GM18870 (cell line): ENCODE measurements around the gene TLK1.
"Not testable (repeated sequence)": the region's sequence is repeated elsewhere in the genome, so short reads cannot be mapped to it uniquely, and the experiment has no call there.

ENCODE experiments used
- ATAC-seq: cut with Tn5 transposase; IDR thresholded peaks from one replicate; pipeline ENCODE4 v1.9.1; 2021; ENCODE audit warnings: moderate library complexity; ENCODE audit not compliant: unreplicated experiment

Gene TLK1

GRCh38 chr2:171086352-171087290 is 74.1 kb downstream of the TLK1 start:
- ATAC-seq = no peak

GRCh38 chr2:171084128-171084527 is 76.6 kb downstream of the TLK1 start:
- no peak for ATAC-seq

GRCh38 chr2:171083451-171083850 is 77.2 kb downstream of the TLK1 start:
- no peak for ATAC-seq

- ATAC-seq = no peak
Measured at GRCh38 chr2:171081649-171082111, 79.0 kb downstream of the TLK1 start.

GRCh38 chr2:171080607-171081006 is 80.1 kb downstream of the TLK1 start:
- ATAC-seq = no peak

GRCh38 chr2:171076422-171076821 is 84.3 kb downstream of the TLK1 start:
- ATAC-seq = not testable (repeated sequence)

GRCh38 chr2:171072164-171072563 is 88.5 kb downstream of the TLK1 start:
- no peak for ATAC-seq

- ATAC-seq = no peak
Measured at GRCh38 chr2:171069286-171069956, 91.3 kb downstream of the TLK1 start.

- no peak for ATAC-seq
Measured at GRCh38 chr2:171066110-171066509, 94.6 kb downstream of the TLK1 start.

- no peak for ATAC-seq
Measured at GRCh38 chr2:171057575-171057974, 103.1 kb downstream of the TLK1 start.

- no peak for ATAC-seq
Measured at GRCh38 chr2:171056307-171056706, 104.4 kb downstream of the TLK1 start.

- no peak for ATAC-seq
Measured at GRCh38 chr2:171049691-171050090, 111.0 kb downstream of the TLK1 start.

- ATAC-seq = no peak
Measured at GRCh38 chr2:171046048-171046560, 114.6 kb downstream of the TLK1 start.

- ATAC-seq = no peak
Measured at GRCh38 chr2:171044416-171044815, 116.3 kb downstream of the TLK1 start.

GRCh38 chr2:171042253-171042969 is 118.3 kb downstream of the TLK1 start:
- ATAC-seq = no peak

GRCh38 chr2:171036532-171036931 is 124.2 kb downstream of the TLK1 start:
- no peak for ATAC-seq

- no peak for ATAC-seq
Measured at GRCh38 chr2:171034315-171034714, 126.4 kb downstream of the TLK1 start.

GRCh38 chr2:171025214-171025613 is 135.5 kb downstream of the TLK1 start:
- ATAC-seq = no peak

- no peak for ATAC-seq
Measured at GRCh38 chr2:171018522-171018921, 142.2 kb downstream of the TLK1 start.

- no peak for ATAC-seq
Measured at GRCh38 chr2:171016125-171016524, 144.6 kb downstream of the TLK1 start.

GRCh38 chr2:171013851-171014250 is 146.8 kb downstream of the TLK1 start:
- no peak for ATAC-seq
